K562 (cell line): ENCODE data around the gene PURA. TPM values are rescaled to one million over a fixed set of nuclear protein-coding genes. Genes with fewer than 3 reads are reported as not detected.
A peak's percentile ranks its signal among the peaks of the same experiment; 100 is the strongest.

Experiments
- CGGBP1 ChIP-seq: fragments of 250-450 bp; sonication (Bioruptor Pico); IDR thresholded peaks from 2 replicates; pipeline ENCODE4 v1.9.0; 2021; ENCODE audit warnings: mild to moderate bottlenecking
- DDX20 ChIP-seq: fragments of 450-650 bp; IDR thresholded peaks from 2 replicates; pipeline ENCODE4 v1.6.1; 2016; ENCODE audit warnings: missing genetic modification characterization, low read depth, mild to moderate bottlenecking, missing compliant biosample characterization, moderate library complexity
- DLX4 ChIP-seq: fragments of 250-450 bp; sonication (Bioruptor Pico); IDR thresholded peaks from 2 replicates; pipeline ENCODE4 v1.6.1; 2021; ENCODE audit warnings: mild to moderate bottlenecking
- GABPA ChIP-seq: fragments of 200-800 bp; sonication (Bioruptor generic); conservative IDR thresholded peaks from 2 replicates; pipeline ENCODE4 v1.6.1; 2016; ENCODE audit warnings: low read depth, missing genetic modification characterization, missing compliant biosample characterization
- HCFC1 ChIP-seq: IDR thresholded peaks from 2 replicates; pipeline ENCODE4 v1.6.1; 2012; ENCODE audit warnings: low read depth, low read length, improper control_type of control experiment
- HES1 ChIP-seq: fragments of 450-650 bp; IDR thresholded peaks from 2 replicates; pipeline ENCODE4 v1.6.1; 2016; ENCODE audit warnings: low read depth, mild to moderate bottlenecking, moderate library complexity
- KAT8 ChIP-seq: fragments of 450-650 bp; IDR thresholded peaks from 2 replicates; pipeline ENCODE4 v1.6.1; 2016; ENCODE audit warnings: low read depth, mild to moderate bottlenecking
- SMARCA4 ChIP-seq: fragments of 450-650 bp; IDR thresholded peaks from 2 replicates; pipeline ENCODE4 v1.6.1; 2016
- SMARCC2 ChIP-seq: fragments of 450-650 bp; IDR thresholded peaks from 2 replicates; pipeline ENCODE4 v1.6.1; 2017; ENCODE audit warnings: antibody characterized with exemption, moderate library complexity, mild to moderate bottlenecking, low read depth
- SMARCE1 ChIP-seq: fragments of 450-650 bp; IDR thresholded peaks from 2 replicates; pipeline ENCODE4 v1.7.1; 2016; ENCODE audit warnings: mild to moderate bottlenecking
- SRSF7 ChIP-seq: fragments of 200-400 bp; formaldehyde crosslinking; optimal IDR thresholded peaks from 2 replicates; pipeline ENCODE3; 2017; ENCODE audit warnings: mild to moderate bottlenecking, low read depth, low read length
- TCF3 ChIP-seq: sonication (generic); formaldehyde crosslinking; IDR thresholded peaks from 2 replicates; pipeline ENCODE4 v1.4.0; 2020; ENCODE audit warnings: mild to moderate bottlenecking, missing genetic modification reagents
- THAP12 ChIP-seq: fragments of 250-450 bp; sonication (Bioruptor Pico); IDR thresholded peaks from 2 replicates; pipeline ENCODE4 v1.9.0; 2021; ENCODE audit warnings: mild to moderate bottlenecking, inconsistent platforms
- XRCC5 ChIP-seq: fragments of 200-400 bp; formaldehyde crosslinking; IDR thresholded peaks from 2 replicates; pipeline ENCODE4 v1.6.1; 2017; ENCODE audit warnings: low read depth, mild to moderate bottlenecking, low read length
- ZNF318 ChIP-seq, 2 experiments: fragments of 450-650 bp; IDR thresholded peaks; 2 replicates each; pipeline ENCODE4 v1.6.1; 2016; ENCODE audit warnings: mild to moderate bottlenecking in 2 of 2, borderline replicate concordance in 1 of 2, low read depth in 1 of 2, moderate library complexity in 1 of 2
- polyA plus RNA-seq, 8 experiments: library from polyadenylated mRNA; depleted of rRNA in 4 of 8; stranded (reverse) in 5 of 8; unstranded in 3 of 8; fragments of >200 nt; fragmentation: Nextera tagmentation in 2 of 8; fragmentation: Illumina TruSeq in 1 of 8; extraction: Ambion mirVana in 2 of 8; extraction: Trizol in 1 of 8; gene quantifications; 2 replicates each; pipeline versions ENCODE4 v1.2.1 to v1.2.3, GENCODE V29; 2011 to 2014; ENCODE audit warnings: inconsistent platforms in 1 of 8, missing spikeins in 1 of 8
- total RNA-seq, 7 experiments: library from RNA; depleted of rRNA in 6 of 7; stranded (reverse); fragments of >200 nt in 6 of 7; fragmentation: Illumina TruSeq in 2 of 7; extraction: Trizol in 2 of 7; gene quantifications; 2 replicates each; pipeline versions ENCODE4 v1.2.1 to v1.2.3, GENCODE V29; 2011 to 2021; ENCODE audit warnings: low replicate concordance in 1 of 7

Gene PURA
- total and polyA plus RNA-seq, 9 of the 15 experiments (the other 6 are each of a cell fraction or from before 2014, with no cell fraction given), result 3.2 to 11.1 (median 5.4) TPM

- TF ChIP-seq DLX4 (no peak), HES1 (no peak), SMARCE1 (peak; percentile 84), XRCC5 (no peak), SRSF7 (no peak), TCF3 (no peak), CGGBP1 (no peak), ZNF318 (IDR thresholded peaks at IDR 0.05; ENCODE audit: borderline replicate concordance in 1 of 2, low read depth in 1 of 2) (no peak), GABPA (no peak), KAT8 (no peak), SMARCA4 (peak; percentile 93), HCFC1 (no peak), DDX20 (tag) (no peak), SMARCC2 (peak; percentile 92), THAP12 (CRISPR knock-in tag) (no peak)
Measured at GRCh38 chr5:140116716-140117115, 2.8 kb downstream of the PURA start (continued).
